ENCODE results near the gene IFNA8. TPM values are rescaled to one million over a fixed set of nuclear protein-coding genes. Genes with fewer than 3 reads are reported as not detected.
A peak's percentile ranks its signal among the peaks of the same experiment; 100 is the strongest.
"Not testable (repeated sequence)": the region's sequence is repeated elsewhere in the genome, so short reads cannot be mapped to it uniquely, and the experiment has no call there.

Gene IFNA8
- total RNA-seq, 1 donor from 2014 or later = not detected

GRCh38 chr9:21428235-21428634 is 19.3 kb downstream of the IFNA8 start:
- DNase-seq (ENCODE audit: low read depth) = no peak

- no peak for DNase-seq (ENCODE audit: low read depth)
Measured at GRCh38 chr9:21429191-21429590, 20.3 kb downstream of the IFNA8 start.

- no peak for DNase-seq (ENCODE audit: low read depth)
Measured at GRCh38 chr9:21432672-21433425, 23.9 kb downstream of the IFNA8 start.

- peak; percentile 72 for DNase-seq (ENCODE audit: low read depth)
Measured at GRCh38 chr9:21434202-21435014, 25.5 kb downstream of the IFNA8 start.

- DNase-seq (ENCODE audit: low read depth) = not testable (repeated sequence)
Measured at GRCh38 chr9:21435015-21435383, 26.1 kb downstream of the IFNA8 start.

- no peak for DNase-seq (ENCODE audit: low read depth)
Measured at GRCh38 chr9:21440139-21440538, 31.2 kb downstream of the IFNA8 start, which contains the start of gene IFNA1. Gene IFNA1, plus strand, starts transcription at chr9:21440439. Its CDS starts 69 bp downstream, at chr9:21440508.

- no peak for DNase-seq (ENCODE audit: low read depth)
Measured at GRCh38 chr9:21443849-21444625, 35.1 kb downstream of the IFNA8 start.

- DNase-seq (ENCODE audit: low read depth) = not testable (repeated sequence)
Measured at GRCh38 chr9:21449312-21449711, 40.4 kb downstream of the IFNA8 start.

GRCh38 chr9:21450733-21451394 is 41.9 kb downstream of the IFNA8 start:
- no peak for DNase-seq (ENCODE audit: low read depth)

- no peak for DNase-seq (ENCODE audit: low read depth)
Measured at GRCh38 chr9:21452681-21453080, 43.8 kb downstream of the IFNA8 start.

- DNase-seq (ENCODE audit: low read depth) = peak; percentile 22
Measured at GRCh38 chr9:21454149-21454548, 45.2 kb downstream of the IFNA8 start.

- DNase-seq (ENCODE audit: low read depth) = peak; percentile 32
Measured at GRCh38 chr9:21455320-21455719, 46.4 kb downstream of the IFNA8 start.

Other genes with a start within 250 kb of the IFNA8 start
- not detected in 2 replicates for gene IFNA21, start 242.5 kb upstream of the IFNA8 start, total RNA-seq
- gene IFNA4, start 221.5 kb upstream of the IFNA8 start, total RNA-seq = not detected in 2 replicates
- not detected in 2 replicates for gene IFNA7, start 206.9 kb upstream of the IFNA8 start, total RNA-seq
- gene IFNA10, start 202.0 kb upstream of the IFNA8 start, total RNA-seq = not detected in 2 replicates
- gene IFNA16, start 191.8 kb upstream of the IFNA8 start, total RNA-seq = not detected in 2 replicates
- not detected in 2 replicates for gene IFNA17, start 180.9 kb upstream of the IFNA8 start, total RNA-seq
- gene IFNA14, start 169.1 kb upstream of the IFNA8 start, total RNA-seq = not detected in 2 replicates
- gene IFNA5, start 103.8 kb upstream of the IFNA8 start, total RNA-seq = not detected in 2 replicates
- gene KLHL9, start 73.7 kb upstream of the IFNA8 start, total RNA-seq = 24.7 and 26.5 TPM in 2 replicates
- gene IFNA6, start 58.2 kb upstream of the IFNA8 start, total RNA-seq = not detected in 2 replicates
- gene IFNA13, start 41.1 kb upstream of the IFNA8 start, total RNA-seq = not detected in 2 replicates
- not detected in 2 replicates for gene IFNA2, start 23.7 kb upstream of the IFNA8 start, total RNA-seq
- gene IFNA1, start 31.3 kb downstream of the IFNA8 start, total RNA-seq = not detected in 2 replicates
- gene IFNE, start 73.2 kb downstream of the IFNA8 start, total RNA-seq = 0.31 TPM in 1 of 2 replicates, not detected in the other

All from myocyte (in vitro differentiated cells).